Measurements from ENCODE around the gene SCT. TPM values are rescaled to one million over a fixed set of nuclear protein-coding genes. Genes with fewer than 3 reads are reported as not detected.

SCT gene
- total RNA-seq, 1 experiment from 2014 or later, result 2.3 TPM

GRCh38 chr11:674406-674805 is 47.4 kb upstream of the SCT start (continued):
- TF ChIP-seq, protein P1, sequence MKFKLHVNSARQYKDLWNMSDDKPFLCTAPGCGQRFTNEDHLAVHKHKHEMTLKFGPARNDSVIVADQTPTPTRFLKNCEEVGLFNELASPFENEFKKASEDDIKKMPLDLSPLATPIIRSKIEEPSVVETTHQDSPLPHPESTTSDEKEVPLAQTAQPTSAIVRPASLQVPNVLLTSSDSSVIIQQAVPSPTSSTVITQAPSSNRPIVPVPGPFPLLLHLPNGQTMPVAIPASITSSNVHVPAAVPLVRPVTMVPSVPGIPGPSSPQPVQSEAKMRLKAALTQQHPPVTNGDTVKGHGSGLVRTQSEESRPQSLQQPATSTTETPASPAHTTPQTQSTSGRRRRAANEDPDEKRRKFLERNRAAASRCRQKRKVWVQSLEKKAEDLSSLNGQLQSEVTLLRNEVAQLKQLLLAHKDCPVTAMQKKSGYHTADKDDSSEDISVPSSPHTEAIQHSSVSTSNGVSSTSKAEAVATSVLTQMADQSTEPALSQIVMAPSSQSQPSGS (CRISPR knock-in tag; IDR thresholded peaks at IDR 0.05; ENCODE audit: borderline replicate concordance, low read depth), result no peak
- TF ChIP-seq NFYB (CRISPR knock-in tag; conservative IDR thresholded peaks at IDR 0.05; ENCODE audit: low read depth), result no peak
- TF ChIP-seq ATF1 (CRISPR knock-in tag; IDR thresholded peaks at IDR 0.05), result no peak
- TF ChIP-seq GRHL2 (CRISPR knock-in tag; IDR thresholded peaks at IDR 0.05; ENCODE audit: insufficient replicate concordance, severe bottlenecking), result no peak
- TF ChIP-seq NR2C2 (CRISPR knock-in tag; IDR thresholded peaks at IDR 0.05), result no peak
- no peak for TF ChIP-seq ESRRA (CRISPR knock-in tag; IDR thresholded peaks at IDR 0.05; ENCODE audit: borderline replicate concordance)

GRCh38 chr11:673866-674265 is 46.9 kb upstream of the SCT start:
- ChIA-PET POLR2A (no interaction called here), CTCF (no interaction called here)
- no peak for ATAC-seq
- Mint-ChIP-seq H3K27ac (peak overlapping the region; percentile 6; the same call in 1 of the 2 replicates), H3K27me3 (ENCODE audit: low read depth) (no peaks in the 10 kb centered on the region), H3K9me3 (no peaks in the 10 kb centered on the region), H3K36me3 (peaks cover 44% of the 10 kb centered on the region), H3K4me1 (no peaks in the 10 kb centered on the region), H3K4me3 (no peak overlapping the region)
- no peak for DNase-seq (ENCODE audit: low spot score)
- TF ChIP-seq JAZF1 (CRISPR knock-in tag; IDR thresholded peaks at IDR 0.05), result no peak

DNA sequence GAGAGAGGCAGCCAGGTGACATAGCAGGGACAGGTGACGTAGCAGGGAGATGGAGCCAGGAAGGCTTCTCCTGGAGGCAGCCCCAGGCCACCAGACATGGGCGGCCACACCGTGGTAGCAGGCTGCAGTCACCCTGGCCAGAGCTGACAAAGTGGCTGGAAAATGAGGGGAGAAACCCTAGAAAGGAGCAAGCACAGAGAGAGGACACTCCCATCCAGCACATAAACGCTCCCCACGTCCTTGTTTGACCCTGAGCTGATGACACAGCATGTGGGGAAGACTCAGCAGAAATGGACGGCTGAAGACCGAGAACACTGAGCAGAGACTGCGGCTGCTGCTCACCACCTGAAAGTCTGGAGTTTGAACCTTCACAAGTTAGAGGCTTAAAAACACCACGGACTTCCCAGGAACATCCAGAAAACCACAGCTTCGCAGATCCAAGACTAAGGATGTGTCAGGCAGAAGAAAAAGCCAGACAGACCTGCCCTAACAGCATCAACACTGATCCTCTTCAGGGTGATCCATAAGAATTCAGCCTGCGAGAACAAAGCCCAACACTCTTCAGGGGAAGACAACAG is 38.8 kb upstream of the SCT start:
- Mint-ChIP-seq H3K27me3 (ENCODE audit: low read depth) (no peaks in the 10 kb centered on the region), H3K4me3 (no peak overlapping the region), H3K27ac (peak overlapping the region; percentile 47), H3K36me3 (peaks cover 30% of the 10 kb centered on the region), H3K9me3 (0 out of 2 replicates have a peak, but pooled peaks cover 3% of the 10 kb centered on the region), H3K4me1 (no peaks in the 10 kb centered on the region)
- ATAC-seq (no peak), DNase-seq (ENCODE audit: low spot score) (no peak)
- ChIA-PET CTCF (interaction anchor here (0.6 to 1.2 kb wide), 3 partner anchors 31 to 80 kb away, joined by 3 read pairs; no protein-coding TSS in a partner anchor), POLR2A (no interaction called here)
- TF ChIP-seq E2F1 (CRISPR knock-in tag; IDR thresholded peaks at IDR 0.05), result no peak
- no peak for TF ChIP-seq AFF4 (CRISPR knock-in tag; IDR thresholded peaks at IDR 0.05; ENCODE audit: borderline replicate concordance)
- TF ChIP-seq, protein P2, sequence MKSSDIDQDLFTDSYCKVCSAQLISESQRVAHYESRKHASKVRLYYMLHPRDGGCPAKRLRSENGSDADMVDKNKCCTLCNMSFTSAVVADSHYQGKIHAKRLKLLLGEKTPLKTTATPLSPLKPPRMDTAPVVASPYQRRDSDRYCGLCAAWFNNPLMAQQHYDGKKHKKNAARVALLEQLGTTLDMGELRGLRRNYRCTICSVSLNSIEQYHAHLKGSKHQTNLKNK (CRISPR knock-in tag; IDR thresholded peaks at IDR 0.05), result no peak
- no peak for TF ChIP-seq JUN (CRISPR knock-in tag; IDR thresholded peaks at IDR 0.05)
- TF ChIP-seq FOXP1 (CRISPR knock-in tag; IDR thresholded peaks at IDR 0.05; ENCODE audit: borderline replicate concordance), result no peak

Data from WTC11 (cell line).